Transverse colon (tissue), 3 donors: ENCODE results near the gene FGF3.

Source experiments
- EP300 ChIP-seq: sonication (generic); formaldehyde crosslinking; IDR thresholded peaks from one replicate; pipeline ENCODE4 v1.6.1; 2017; ENCODE audit warnings: antibody characterized with exemption, low read depth
- TF ChIP-seq, protein P1 (sequence below), 5 experiments: fragments of 200-600 bp in 3 of 5; fragments of 450-650 bp in 2 of 5; sonication (generic) in 3 of 5; IDR thresholded peaks; 1 replicate in 2 of 5; 2 replicates in 3 of 5; pipeline ENCODE4 v1.5.1; 2016 to 2017; ENCODE audit warnings: antibody characterized with exemption in 5 of 5, inconsistent platforms in 3 of 5, mild to moderate bottlenecking in 2 of 5, moderate library complexity in 1 of 5

DNA sequence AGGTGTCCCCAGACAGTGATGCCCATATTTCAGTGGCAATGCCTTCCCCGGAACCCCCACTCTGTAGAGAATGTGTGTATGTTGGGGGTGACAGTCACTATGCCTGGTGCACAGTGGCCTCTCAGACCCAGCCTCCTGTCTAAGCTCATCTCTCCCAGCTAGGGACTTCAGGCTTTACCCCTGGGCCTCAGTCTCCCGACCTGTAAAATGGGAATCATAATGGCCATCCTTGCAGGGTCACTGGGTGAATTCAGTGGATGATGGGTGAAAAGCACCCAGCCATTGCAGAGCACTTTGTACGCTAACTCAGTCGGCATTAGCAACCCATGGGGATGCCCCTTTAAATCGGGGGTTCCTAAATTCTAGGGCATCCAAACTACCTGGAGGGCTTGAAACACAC lies 18.9 kb downstream of the FGF3 start:
- TF ChIP-seq, protein P1, sequence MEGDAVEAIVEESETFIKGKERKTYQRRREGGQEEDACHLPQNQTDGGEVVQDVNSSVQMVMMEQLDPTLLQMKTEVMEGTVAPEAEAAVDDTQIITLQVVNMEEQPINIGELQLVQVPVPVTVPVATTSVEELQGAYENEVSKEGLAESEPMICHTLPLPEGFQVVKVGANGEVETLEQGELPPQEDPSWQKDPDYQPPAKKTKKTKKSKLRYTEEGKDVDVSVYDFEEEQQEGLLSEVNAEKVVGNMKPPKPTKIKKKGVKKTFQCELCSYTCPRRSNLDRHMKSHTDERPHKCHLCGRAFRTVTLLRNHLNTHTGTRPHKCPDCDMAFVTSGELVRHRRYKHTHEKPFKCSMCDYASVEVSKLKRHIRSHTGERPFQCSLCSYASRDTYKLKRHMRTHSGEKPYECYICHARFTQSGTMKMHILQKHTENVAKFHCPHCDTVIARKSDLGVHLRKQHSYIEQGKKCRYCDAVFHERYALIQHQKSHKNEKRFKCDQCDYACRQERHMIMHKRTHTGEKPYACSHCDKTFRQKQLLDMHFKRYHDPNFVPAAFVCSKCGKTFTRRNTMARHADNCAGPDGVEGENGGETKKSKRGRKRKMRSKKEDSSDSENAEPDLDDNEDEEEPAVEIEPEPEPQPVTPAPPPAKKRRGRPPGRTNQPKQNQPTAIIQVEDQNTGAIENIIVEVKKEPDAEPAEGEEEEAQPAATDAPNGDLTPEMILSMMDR (IDR thresholded peaks at IDR 0.05): no peak
- no peak for TF ChIP-seq EP300
